IMR-90 (cell line): ENCODE results near the gene NOS1AP. TPM values are rescaled to one million over a fixed set of nuclear protein-coding genes. Genes with fewer than 3 reads are reported as not detected.
A peak's percentile ranks its signal among the peaks of the same experiment; 100 is the strongest.

Experiments
- ATAC-seq: fragments of 200-7000 bp; cut with Tn5 transposase; 2 replicates; pipeline ENCODE4 v1.9.1; 2020; ENCODE audit warnings: low read depth, mild to moderate bottlenecking, moderate library complexity
- BruUV-seq: library from RNA; stranded (reverse); fragments of 400-500 nt; replicated peaks from 2 replicates; lab custom pipeline; 2021; lab: Mats Ljungman, UMichigan
- CTCF ChIA-PET: fragments of 300-600 bp; formaldehyde crosslinking; extraction: SDS; loops from one replicate; lab custom pipeline; 2021; ENCODE audit warnings: antibody characterized with exemption; lab: Yijun Ruan, JAX
- POLR2A ChIA-PET: fragments of 300-600 bp; sonication (Branson Sonifier 250); formaldehyde crosslinking; loops from one replicate; lab custom pipeline; 2022; ENCODE audit warnings: antibody characterized with exemption; ENCODE audit not compliant: unreplicated experiment; lab: Charles Lee
- DNase-seq: peaks from one replicate; pipeline ENCODE4 v3.0.0; 2013
- H2AFZ ChIP-seq: replicated peaks from 2 replicates; pipeline ENCODE3; 2013; ENCODE audit warnings: low read length, mild to moderate bottlenecking; ENCODE audit not compliant: poor library complexity
- H2AK5ac ChIP-seq: 2 replicates; pipeline ENCODE4 v1.6.1; 2013; ENCODE audit warnings: low read depth, low read length, inconsistent platforms
- H2AK9ac ChIP-seq: replicated peaks from 2 replicates; pipeline ENCODE3; 2013; ENCODE audit warnings: mild to moderate bottlenecking, low read depth, low read length, moderate library complexity; ENCODE audit not compliant: poor library complexity
- H2BK120ac ChIP-seq: 2 replicates; pipeline ENCODE4 v1.6.1; 2013; ENCODE audit warnings: low read depth, low read length, inconsistent platforms
- H2BK15ac ChIP-seq: 3 replicates; pipeline ENCODE4 v1.6.1; 2013; ENCODE audit warnings: low read depth, low read length, inconsistent platforms
- H2BK20ac ChIP-seq: 2 replicates; pipeline ENCODE4 v1.6.1; 2013; ENCODE audit warnings: low read depth, mild to moderate bottlenecking, inconsistent platforms, low read length, moderate library complexity
- H2BK5ac ChIP-seq: 2 replicates; pipeline ENCODE4 v1.6.1; 2013; ENCODE audit warnings: mild to moderate bottlenecking, low read depth, low read length, inconsistent platforms; ENCODE audit not compliant: poor library complexity, severe bottlenecking
- H3K14ac ChIP-seq: replicated peaks from 2 replicates; pipeline ENCODE4 v1.6.1; 2013; ENCODE audit warnings: low read depth, low read length, inconsistent platforms
- H3K18ac ChIP-seq: 2 replicates; pipeline ENCODE4 v1.6.1; 2013; ENCODE audit warnings: low read depth, low read length, control low read depth
- H3K23ac ChIP-seq: 2 replicates; pipeline ENCODE4 v1.6.1; 2013; ENCODE audit warnings: low read depth, low read length, inconsistent platforms
- H3K27ac ChIP-seq: 2 replicates; pipeline ENCODE4 v1.5.1; 2013; ENCODE audit warnings: mild to moderate bottlenecking, control low read depth, low read length; ENCODE audit not compliant: insufficient read depth
- H3K27me3 ChIP-seq: 2 replicates; pipeline ENCODE4 v1.6.1; 2013; ENCODE audit warnings: low read length; ENCODE audit not compliant: control insufficient read depth, insufficient read depth
- H3K36me3 ChIP-seq: 2 replicates; pipeline ENCODE4 v1.6.1; 2013; ENCODE audit warnings: low read length, mixed read lengths; ENCODE audit not compliant: control insufficient read depth, insufficient read depth
- H3K4ac ChIP-seq: 2 replicates; pipeline ENCODE4 v1.6.1; 2013; ENCODE audit warnings: low read depth, low read length, inconsistent platforms
- H3K4me1 ChIP-seq: 2 replicates; pipeline ENCODE4 v1.6.1; 2013; ENCODE audit warnings: low read length, mixed read lengths; ENCODE audit not compliant: control insufficient read depth, insufficient read depth
- H3K4me2 ChIP-seq: 2 replicates; pipeline ENCODE4 v1.6.1; 2013; ENCODE audit warnings: low read depth, mild to moderate bottlenecking, control low read depth, low read length, moderate library complexity
- H3K4me3 ChIP-seq: 2 replicates; pipeline ENCODE4 v1.5.1; 2013; ENCODE audit warnings: low read depth, mild to moderate bottlenecking, control low read depth, low read length, moderate library complexity; ENCODE audit not compliant: insufficient read depth
- H3K56ac ChIP-seq: 2 replicates; pipeline ENCODE4 v1.6.1; 2013; ENCODE audit warnings: low read length, inconsistent platforms; ENCODE audit not compliant: insufficient read depth; ENCODE audit errors: extremely low read depth
- H3K79me1 ChIP-seq, 2 experiments: 2 replicates each; pipeline ENCODE4 v1.6.1; 2013; ENCODE audit warnings: low read length in 2 of 2, inconsistent platforms in 1 of 2, low read depth in 1 of 2
- H3K9ac ChIP-seq: 2 replicates; pipeline ENCODE4 v1.6.1; 2013; ENCODE audit warnings: low read depth, low read length, control low read depth
- H3K9me1 ChIP-seq: 2 replicates; pipeline ENCODE4 v1.6.1; 2013; ENCODE audit warnings: low read length, inconsistent platforms; ENCODE audit not compliant: insufficient read depth
- H3K9me3 ChIP-seq: 2 replicates; pipeline ENCODE4 v1.6.1; 2013; ENCODE audit warnings: low read length; ENCODE audit not compliant: control insufficient read depth, insufficient read depth
- H4K20me1 ChIP-seq: 2 replicates; pipeline ENCODE4 v1.6.1; 2013; ENCODE audit warnings: low read length, inconsistent platforms; ENCODE audit not compliant: insufficient read depth
- H4K5ac ChIP-seq: 2 replicates; pipeline ENCODE4 v1.6.1; 2013; ENCODE audit warnings: mild to moderate bottlenecking, low read depth, low read length, control low read depth
- H4K8ac ChIP-seq, 2 experiments: 2 replicates each; pipeline ENCODE4 v1.6.1; 2013; ENCODE audit warnings: low read depth in 2 of 2, low read length in 2 of 2, control low read depth in 1 of 2, inconsistent platforms in 1 of 2
- H4K91ac ChIP-seq: 2 replicates; pipeline ENCODE4 v1.6.1; 2013; ENCODE audit warnings: low read depth, low read length, inconsistent platforms; ENCODE audit not compliant: insufficient read depth
- ELK1 ChIP-seq: fragments of 150-350 bp; IDR thresholded peaks from 2 replicates; pipeline ENCODE4 v1.6.1; 2016; ENCODE audit warnings: low read depth, mild to moderate bottlenecking, low read length, moderate library complexity, borderline replicate concordance
- FOS ChIP-seq: fragments of 150-350 bp; IDR thresholded peaks from 2 replicates; pipeline ENCODE4 v1.6.1; 2016; ENCODE audit warnings: low read depth, low read length
- MXI1 ChIP-seq: IDR thresholded peaks from 2 replicates; pipeline ENCODE4 v1.6.1; 2012; ENCODE audit warnings: low read depth, mild to moderate bottlenecking, low read length, moderate library complexity, borderline replicate concordance
- POLR2A ChIP-seq: IDR thresholded peaks from 2 replicates; pipeline ENCODE4 v1.6.1; 2012; ENCODE audit warnings: mild to moderate bottlenecking, low read depth, low read length
- RFX5 ChIP-seq: IDR thresholded peaks from 2 replicates; pipeline ENCODE4 v1.8.0; 2012; ENCODE audit warnings: low read depth, mild to moderate bottlenecking, low read length, moderate library complexity
- WGBS, 2 experiments: methylation state at CpG; one replicate each; pipeline versions ENCODE4 v1.1.5 to v1.1.7; 2013; ENCODE audit warnings: missing lambda C conversion rate in 2 of 2; ENCODE audit not compliant: insufficient read length in 1 of 2; ENCODE audit errors: extremely low coverage in 2 of 2; 5-methylcytosine and 5-hydroxymethylcytosine counted together
- dilution Hi-C: fragments of 300-500 bp; cut with HindIII; formaldehyde crosslinking; loops from one replicate; pipeline ENCODE4 v1.14.3; 2018; ENCODE audit warnings: low sequenced_read_pairs; ENCODE audit not compliant: unreplicated experiment
- in situ Hi-C: fragments of 300-500 bp; cut with MboI; formaldehyde crosslinking; loops from 3 replicates; pipeline ENCODE4 v1.14.3; 2019; ENCODE audit warnings: low sequenced_read_pairs, inconsistent platforms, mixed read lengths
- intact Hi-C: fragments of 100-400 bp; cut with micrococcal nuclease; formaldehyde crosslinking; loops from 2 replicates; pipeline ENCODE4 v1.10.0; 2022
- polyA plus RNA-seq, 3 experiments: library from polyadenylated mRNA; depleted of rRNA; stranded (reverse); fragments of >200 nt; gene quantifications; 2 replicates each; pipeline ENCODE4 v1.2.3, GENCODE V29; 2012; ENCODE audit warnings: low replicate concordance in 1 of 3
- total RNA-seq: library from RNA; depleted of rRNA; stranded (reverse); fragments of >200 nt; gene quantifications from 2 replicates; pipeline ENCODE4 v1.2.3, GENCODE V29; 2012

The NOS1AP gene
- total and polyA plus RNA-seq, 2 of the 4 experiments (the other 2 are of a cell fraction): 0.18 to 0.19 TPM

GRCh38 chr1:162138599-162139181, 69.2 kb downstream of the NOS1AP start:
- Histone ChIP-seq H3K56ac (no peak overlapping the region), H2BK5ac (peak overlapping the region; percentile 15), H3K4ac (no peak overlapping the region), H4K91ac (no peak overlapping the region), H3K79me1 (no peaks in the 10 kb centered on the region), H3K9me1 (peaks cover 10% of the 10 kb centered on the region), H3K4me3 (no peak overlapping the region), H3K9me3 (no peaks in the 10 kb centered on the region), H2BK20ac (peak overlapping the region; percentile 61; the same call in 1 of the 2 replicates), H3K4me2 (no peak overlapping the region), H2AK5ac (peak overlapping the region; percentile 35; the same call in 1 of the 2 replicates), H3K14ac (0 out of 2 replicates have a peak overlapping the region, but pooled peaks have one; percentile 7), H4K20me1 (no peaks in the 10 kb centered on the region), H3K23ac (no peak overlapping the region), H3K9ac (no peak overlapping the region), H3K27me3 (no peaks in the 10 kb centered on the region), H2AFZ (no peak overlapping the region), H3K27ac (no peak overlapping the region), H3K36me3 (no peaks in the 10 kb centered on the region), H4K5ac (no peak overlapping the region), H3K4me1 (peaks cover 12% of the 10 kb centered on the region), H3K18ac (no peak overlapping the region), H2BK15ac (no peak overlapping the region), H4K8ac (no peak overlapping the region), H2AK9ac (peak overlapping the region; percentile 14), H2BK120ac (no peak overlapping the region; the same call in 1 of the 2 replicates)
- ATAC-seq (no peak), DNase-seq (no peak)
- intact Hi-C loops (no loop called here), in situ Hi-C loops (no loop called here), dilution Hi-C loops (no loop called here)
- TF ChIP-seq RFX5 (no peak), FOS (no peak), MXI1 (no peak), ELK1 (no peak), POLR2A (no peak)
- no CpG with 5 or more reads among the region's 4 CpGs for WGBS, 2 experiments
- ChIA-PET POLR2A (no interaction called here), CTCF (no interaction called here)
- no TSS peak for BruUV-seq
